NT2/D1 (cell line): ENCODE data around the gene TADA1.
"Not testable (repeated sequence)": the region's sequence is repeated elsewhere in the genome, so short reads cannot be mapped to it uniquely, and the experiment has no call there.

Experiments used
- DNase-seq: peaks from one replicate; pipeline ENCODE4 v3.0.0-alpha.2; 2011; ENCODE audit warnings: low read depth, low spot score
- H3K27me3 ChIP-seq: 2 replicates; pipeline ENCODE4 v1.6.0; 2011; ENCODE audit warnings: mild to moderate bottlenecking; ENCODE audit not compliant: insufficient read length, insufficient read depth
- H3K36me3 ChIP-seq: 2 replicates; pipeline ENCODE4 v1.6.1; 2011; ENCODE audit warnings: mild to moderate bottlenecking, low read length, mixed read lengths; ENCODE audit not compliant: insufficient read depth, insufficient read length
- H3K4me1 ChIP-seq: 2 replicates; pipeline ENCODE4 v1.5.1; 2011; ENCODE audit not compliant: insufficient read depth, insufficient read length
- H3K4me3 ChIP-seq: 2 replicates; pipeline ENCODE4 v1.5.1; 2011; ENCODE audit warnings: low read depth; ENCODE audit not compliant: insufficient read length
- H3K9ac ChIP-seq: 2 replicates; pipeline ENCODE4 v1.6.0; 2011; ENCODE audit warnings: low read depth; ENCODE audit not compliant: insufficient read length
- H3K9me3 ChIP-seq: 2 replicates; pipeline ENCODE4 v1.5.1; 2011; ENCODE audit warnings: mild to moderate bottlenecking, low read length; ENCODE audit not compliant: insufficient read depth
- SUZ12 ChIP-seq: IDR thresholded peaks from 2 replicates; pipeline ENCODE4 v1.6.1; 2011; ENCODE audit not compliant: insufficient read length, insufficient read depth; ENCODE audit errors: extremely low read depth
- YY1 ChIP-seq: IDR thresholded peaks from 2 replicates; pipeline ENCODE4 v1.6.1; 2011; ENCODE audit not compliant: insufficient read length, insufficient read depth
- ZNF274 ChIP-seq: IDR thresholded peaks from 2 replicates; pipeline ENCODE4 v1.6.1; 2011; ENCODE audit warnings: mild to moderate bottlenecking, low read depth, low read length

TADA1 gene

GRCh38 chr1:166840309-166841274 is 35.5 kb downstream of the TADA1 start:
- no peak for DNase-seq
- H3K9ac ChIP-seq, result peak overlapping the region; percentile 77

GRCh38 chr1:166839600-166840308 is 36.3 kb downstream of the TADA1 start:
- Histone ChIP-seq H3K36me3 (peaks cover 46% of the 10 kb centered on the region), H3K4me3 (peak overlapping the region; percentile 73), H3K9me3 (no peaks in the 10 kb centered on the region), H3K27me3 (no peaks in the 10 kb centered on the region), H3K4me1 (peaks cover 10% of the 10 kb centered on the region), H3K9ac (peak overlapping the region; percentile 92)
- no peak for TF ChIP-seq ZNF274
- TF ChIP-seq YY1, result no peak
- TF ChIP-seq SUZ12, result no peak
- DNase-seq, result peak; percentile 50

More at GRCh38 chr1:166840309-166841274, 35.5 kb downstream of the TADA1 start:
- Histone ChIP-seq H3K9me3 (no peaks in the 10 kb centered on the region), H3K4me3 (peak overlapping the region; percentile 45), H3K27me3 (no peaks in the 10 kb centered on the region), H3K4me1 (peaks cover 10% of the 10 kb centered on the region), H3K36me3 (peaks cover 55% of the 10 kb centered on the region)
- TF ChIP-seq SUZ12, result no peak
- no peak for TF ChIP-seq ZNF274
- TF ChIP-seq YY1, result no peak

GRCh38 chr1:166838766-166839599 is 37.1 kb downstream of the TADA1 start, which contains the start of gene POGK:
TSS of gene POGK (plus strand) at chr1:166839475. CDS start at chr1:166840957, 1,482 bp downstream.
- peak; percentile 94 for DNase-seq
- Histone ChIP-seq H3K4me3 (peak within 1 kb of the TSS; percentile 73), H3K36me3 (peaks cover 39% of the 10 kb centered on the region), H3K9me3 (no peaks in the 10 kb centered on the region), H3K27me3 (no peaks in the 10 kb centered on the region), H3K9ac (peak within 1 kb of the TSS; percentile 92), H3K4me1 (peaks cover 10% of the 10 kb centered on the region)
- TF ChIP-seq YY1, result no peak
- no peak for TF ChIP-seq SUZ12
- no peak for TF ChIP-seq ZNF274

GRCh38 chr1:166836733-166837132 is 39.3 kb downstream of the TADA1 start:
- Histone ChIP-seq H3K27me3 (no peaks in the 10 kb centered on the region), H3K36me3 (peaks cover 16% of the 10 kb centered on the region), H3K9me3 (no peaks in the 10 kb centered on the region), H3K9ac (no peak overlapping the region), H3K4me1 (peaks cover 6% of the 10 kb centered on the region), H3K4me3 (no peak overlapping the region)
- DNase-seq, result no peak
- TF ChIP-seq SUZ12 (no peak), YY1 (no peak), ZNF274 (no peak)

GRCh38 chr1:166829762-166830161 is 46.3 kb downstream of the TADA1 start:
- not testable (repeated sequence) for H3K36me3 ChIP-seq, H3K4me1 ChIP-seq, H3K9ac ChIP-seq, H3K4me3 ChIP-seq, H3K27me3 ChIP-seq, DNase-seq
- peaks cover 19% of the 10 kb centered on the region for H3K9me3 ChIP-seq

- no peak overlapping the region for H3K9ac ChIP-seq
- H3K27me3 ChIP-seq, result no peaks in the 10 kb centered on the region
- no peaks in the 10 kb centered on the region for H3K4me1 ChIP-seq
- H3K9me3 ChIP-seq, result peaks cover 19% of the 10 kb centered on the region
- no peak overlapping the region for H3K4me3 ChIP-seq
- H3K36me3 ChIP-seq, result no peaks in the 10 kb centered on the region
- TF ChIP-seq YY1 (no peak), ZNF274 (no peak), SUZ12 (no peak)
- DNase-seq, result no peak
Observed at GRCh38 chr1:166827426-166827825, 48.6 kb downstream of the TADA1 start.

- Histone ChIP-seq H3K27me3 (no peaks in the 10 kb centered on the region), H3K9me3 (peaks cover 22% of the 10 kb centered on the region; the same call in 1 of the 2 replicates), H3K4me3 (no peak overlapping the region), H3K9ac (no peak overlapping the region), H3K36me3 (no peaks in the 10 kb centered on the region), H3K4me1 (no peaks in the 10 kb centered on the region)
- DNase-seq, result no peak
- no peak for TF ChIP-seq ZNF274
- no peak for TF ChIP-seq SUZ12
- TF ChIP-seq YY1, result no peak
Observed at GRCh38 chr1:166822385-166822784, 53.7 kb downstream of the TADA1 start.
